SKM-1 treated with dmso at 0.1 percent for 144 hours (cell line): Measurements from ENCODE around the gene AAGAB.
A peak's percentile ranks its signal among the peaks of the same experiment; 100 is the strongest.
"Not testable (repeated sequence)": the region's sequence is repeated elsewhere in the genome, so short reads cannot be mapped to it uniquely, and the experiment has no call there.

ENCODE experiments used
- DNase-seq: peaks from one replicate; lab custom pipeline; 2025; ENCODE audit not compliant: unreplicated experiment; lab: John Stamatoyannopoulos, UW

The AAGAB gene

DNA sequence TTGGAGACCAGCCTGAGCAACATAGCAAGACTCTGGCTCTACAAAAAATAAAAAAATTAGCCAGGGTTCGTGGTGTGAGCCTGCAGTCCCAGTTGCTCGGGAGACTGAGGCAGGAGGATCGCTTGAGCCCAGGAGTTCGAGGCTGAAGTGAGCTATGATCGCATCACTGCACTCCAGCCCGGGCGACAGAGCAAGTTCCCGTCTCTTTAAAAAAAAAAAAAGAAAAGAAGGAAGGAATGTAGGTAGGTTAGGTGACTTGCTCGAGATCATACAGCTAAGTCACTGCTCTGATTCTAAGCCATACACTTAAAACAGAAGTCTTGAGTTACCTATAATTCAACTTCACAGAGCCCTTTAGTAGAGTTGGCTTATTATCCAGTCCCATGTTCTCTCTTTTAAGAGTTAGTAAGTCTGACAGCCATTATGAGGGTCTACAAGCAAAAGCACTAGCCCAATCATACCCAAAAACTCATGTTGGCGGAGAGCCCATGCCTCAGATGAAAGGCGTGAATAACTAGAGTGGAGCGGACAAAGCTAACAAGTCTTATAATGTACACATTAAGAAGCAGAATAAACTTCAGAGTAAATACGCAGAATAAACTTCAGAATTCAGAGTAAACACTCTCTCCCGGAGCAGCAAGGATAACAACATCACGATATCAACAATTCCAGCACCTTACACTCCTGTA, 768 bp downstream of the AAGAB start:
- DNase-seq: no peak

DNA sequence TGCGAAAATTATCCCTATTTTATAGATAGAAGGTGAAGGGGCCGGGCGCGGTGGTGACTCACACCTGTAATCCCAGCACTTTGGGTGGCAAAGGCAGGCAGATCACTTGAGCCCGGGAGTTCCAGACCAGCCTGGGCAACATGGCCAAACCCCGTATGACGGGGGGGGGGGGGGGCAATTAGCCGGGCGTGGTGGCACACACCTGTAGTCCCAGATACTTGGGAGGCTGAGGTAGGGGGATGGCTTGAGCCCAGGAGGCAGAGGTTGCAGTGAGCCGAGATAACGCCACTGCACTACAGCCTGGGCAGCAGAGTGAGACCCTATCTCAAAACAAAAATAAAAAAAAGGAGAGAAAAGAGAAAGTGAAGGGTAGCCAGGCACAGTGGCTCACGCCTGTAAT, 1.4 kb downstream of the AAGAB start:
- no peak for DNase-seq

DNA sequence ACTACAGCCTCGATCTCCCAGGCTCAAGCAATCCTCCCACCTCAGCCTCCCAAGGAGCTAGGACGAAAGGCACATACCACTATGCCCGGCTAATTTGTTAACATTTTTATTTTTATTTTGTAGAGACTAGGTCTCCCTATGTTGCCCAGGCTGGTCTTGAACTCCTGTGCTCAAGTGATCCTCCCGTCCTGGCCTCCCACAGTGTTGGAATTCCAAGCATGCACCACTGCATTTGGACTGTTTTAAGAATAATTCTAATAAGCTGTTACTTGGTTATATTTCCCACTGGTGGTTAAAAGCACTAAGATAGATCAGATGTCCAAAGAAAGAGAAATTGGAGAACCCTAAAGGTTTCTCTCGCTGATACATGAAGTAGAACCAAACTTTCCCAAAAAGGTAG, 3.1 kb downstream of the AAGAB start:
- DNase-seq: no peak

DNA sequence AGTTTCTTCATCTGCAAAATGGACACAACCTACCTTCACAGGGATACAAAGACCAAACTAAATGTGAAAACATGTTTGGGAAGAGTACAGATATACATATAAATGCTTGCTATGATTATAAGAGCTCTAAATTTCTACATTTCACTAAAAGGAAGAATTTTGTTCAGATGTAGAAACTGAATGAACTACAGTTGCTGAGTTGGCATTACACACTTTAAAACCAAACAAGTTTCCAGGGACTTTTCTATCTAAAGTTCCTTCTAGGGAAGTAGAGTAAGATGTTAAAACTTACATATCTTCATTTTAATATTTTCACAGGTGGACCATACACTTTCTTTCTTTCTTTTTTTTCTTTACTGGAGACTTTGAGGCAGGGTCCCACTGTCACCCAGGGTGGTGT, 4.6 kb downstream of the AAGAB start:
- DNase-seq: no peak

DNA sequence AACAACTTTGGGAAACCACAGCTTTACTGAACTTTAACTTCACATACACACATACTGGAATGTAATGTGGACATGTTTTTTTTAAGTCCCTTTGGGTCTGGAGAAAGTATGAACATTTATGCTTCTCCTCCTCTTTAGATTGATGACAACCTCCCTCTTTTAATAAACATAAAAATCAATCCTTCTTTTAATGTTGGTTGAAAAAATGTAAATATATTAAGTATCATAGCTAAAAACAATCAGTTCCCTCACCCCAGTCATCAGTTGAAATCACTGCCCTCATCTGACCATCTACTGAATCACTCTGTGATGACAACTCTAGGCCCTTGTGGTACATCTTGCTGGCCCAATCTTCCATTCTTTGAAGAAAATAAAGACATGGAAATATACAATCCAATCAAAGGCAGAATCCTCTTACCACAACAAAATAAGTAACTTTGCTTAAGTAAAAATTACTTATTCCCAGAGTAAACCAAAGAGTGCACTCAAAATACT, 6.4 kb downstream of the AAGAB start:
- DNase-seq: no peak

DNA sequence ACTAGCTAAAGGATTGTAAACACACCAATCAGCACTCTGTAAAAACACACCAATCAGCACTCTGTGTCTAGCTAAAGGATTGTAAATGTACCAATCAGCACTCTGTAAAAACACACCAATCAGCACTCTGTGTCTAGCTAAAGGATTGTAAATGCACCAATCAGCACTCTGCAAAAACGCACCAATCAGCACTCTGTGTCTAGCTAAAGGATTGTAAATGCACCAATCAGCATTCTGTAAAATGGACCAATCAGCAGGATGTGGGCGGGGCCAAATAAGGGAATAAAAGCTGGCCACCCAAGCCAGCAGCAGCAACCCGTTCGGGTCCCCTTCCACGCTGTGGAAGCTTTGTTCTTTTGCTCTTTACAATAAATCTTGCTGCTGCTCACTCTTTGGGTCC, 7.9 kb downstream of the AAGAB start:
- not testable (repeated sequence) for DNase-seq

DNA sequence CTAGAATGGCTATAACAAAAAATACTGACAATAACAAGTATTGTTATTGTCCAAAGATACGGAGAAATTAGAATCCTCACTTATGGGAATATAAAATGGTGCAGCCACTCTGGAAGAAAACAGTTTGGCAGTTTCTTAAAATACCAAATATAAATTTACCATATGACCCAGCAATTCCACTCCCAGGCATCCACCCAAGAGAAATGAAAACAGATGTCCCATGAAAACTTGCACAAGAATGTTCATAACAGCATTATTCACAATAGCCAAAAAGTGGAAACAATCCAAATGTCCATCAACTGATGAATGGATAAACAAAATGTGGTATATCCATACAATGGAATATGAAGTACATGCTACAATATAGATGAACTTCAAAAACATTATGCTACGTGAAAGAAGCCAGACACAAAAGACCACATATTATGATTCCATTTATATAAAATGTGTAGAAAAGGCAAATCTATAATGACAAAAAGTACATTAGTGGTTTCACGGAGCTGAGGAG, 9.4 kb downstream of the AAGAB start:
- no peak for DNase-seq

DNA sequence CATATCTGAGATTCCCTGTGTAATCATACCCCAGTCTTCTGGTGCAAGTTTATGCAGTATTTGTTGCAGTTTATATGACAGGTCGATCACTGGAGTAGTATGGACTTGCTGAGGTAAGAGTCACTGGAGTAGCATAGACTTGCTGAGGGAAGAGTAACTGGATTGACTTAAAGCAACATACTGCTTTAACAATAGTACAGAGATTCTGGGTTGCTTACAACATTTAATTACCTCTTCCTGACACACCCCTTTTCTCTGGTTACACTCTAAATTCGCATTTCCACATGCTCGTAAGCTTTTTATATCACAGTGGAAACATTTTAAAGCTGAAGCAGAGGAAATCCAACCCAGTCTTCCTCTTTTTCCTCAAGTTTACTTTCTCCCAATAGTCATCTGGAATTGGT, 11.8 kb downstream of the AAGAB start:
- peak; percentile 51 for DNase-seq

DNA sequence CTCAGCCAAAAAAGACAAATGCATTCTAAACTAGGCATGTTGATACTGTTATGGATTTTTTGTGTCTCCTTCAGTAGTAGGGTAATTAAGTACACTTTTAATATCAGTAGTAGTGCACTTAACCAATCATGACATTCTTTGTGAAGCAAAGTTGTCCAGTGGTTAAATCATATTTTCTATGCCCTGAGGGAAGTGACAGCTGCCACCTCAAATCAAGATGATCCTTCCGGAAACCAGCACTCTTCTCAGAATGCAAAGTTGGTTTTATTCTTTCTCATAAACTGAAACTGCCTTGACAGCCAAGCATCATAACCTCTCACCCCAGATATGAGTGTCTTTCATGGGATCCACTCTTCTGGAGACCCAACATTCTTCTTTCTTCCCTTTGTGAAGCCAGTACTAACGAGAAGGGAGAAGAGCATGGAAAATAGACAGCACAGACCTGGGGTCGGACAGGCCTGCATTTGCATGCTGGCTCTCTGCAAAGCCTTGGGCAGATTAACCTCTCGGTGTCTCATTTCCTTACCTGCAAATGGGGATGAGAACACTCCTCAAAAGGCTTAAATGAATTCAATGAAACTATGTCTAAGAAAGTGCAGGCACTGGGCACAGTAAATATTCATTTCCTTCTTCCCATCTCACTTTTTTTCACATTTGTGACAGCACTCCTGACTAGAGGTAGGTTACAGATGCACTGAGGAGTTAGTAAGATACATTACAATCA, 13.2 kb downstream of the AAGAB start:
- no peak for DNase-seq

DNA sequence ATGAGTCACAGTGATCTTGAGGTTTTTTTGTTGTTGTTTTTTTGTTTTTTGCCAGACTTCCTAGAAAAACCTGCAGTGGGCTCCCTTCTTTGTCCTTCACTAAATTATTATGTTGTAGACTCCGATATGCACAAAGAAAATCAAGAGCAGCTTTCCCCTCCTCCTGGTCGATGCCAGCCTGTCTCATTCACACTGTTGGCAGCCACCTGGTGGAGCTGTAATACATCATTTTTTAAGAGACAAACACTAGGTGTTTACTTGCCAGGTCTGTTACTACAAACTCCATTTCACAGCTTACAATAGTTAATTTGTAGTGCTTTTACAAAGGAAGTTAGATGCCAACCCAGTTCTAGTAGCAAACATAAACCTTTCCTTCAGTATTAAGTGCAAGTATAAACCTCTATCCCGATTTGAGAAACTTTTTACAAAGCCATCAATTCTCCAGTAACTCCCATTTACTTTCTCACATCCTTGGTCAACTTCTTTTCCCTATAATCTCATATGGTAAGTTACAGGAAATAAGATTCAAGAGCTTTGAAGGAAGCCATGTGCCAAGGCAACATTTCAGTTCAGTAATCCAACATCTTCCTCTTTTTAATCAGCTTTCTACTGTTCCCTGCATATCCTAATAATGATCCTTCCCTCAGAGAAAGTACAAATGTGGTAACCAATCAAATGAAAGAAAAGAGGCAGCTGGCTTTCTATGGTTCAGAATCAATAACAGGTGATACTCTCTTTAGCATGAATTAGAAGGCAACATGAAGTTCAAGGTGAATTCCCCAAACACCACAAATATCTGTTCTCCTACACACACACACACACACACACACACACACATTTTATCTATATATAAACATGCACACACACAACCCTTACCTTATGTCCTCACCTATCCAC, 14.0 kb downstream of the AAGAB start:
- peak; percentile 8 for DNase-seq

DNA sequence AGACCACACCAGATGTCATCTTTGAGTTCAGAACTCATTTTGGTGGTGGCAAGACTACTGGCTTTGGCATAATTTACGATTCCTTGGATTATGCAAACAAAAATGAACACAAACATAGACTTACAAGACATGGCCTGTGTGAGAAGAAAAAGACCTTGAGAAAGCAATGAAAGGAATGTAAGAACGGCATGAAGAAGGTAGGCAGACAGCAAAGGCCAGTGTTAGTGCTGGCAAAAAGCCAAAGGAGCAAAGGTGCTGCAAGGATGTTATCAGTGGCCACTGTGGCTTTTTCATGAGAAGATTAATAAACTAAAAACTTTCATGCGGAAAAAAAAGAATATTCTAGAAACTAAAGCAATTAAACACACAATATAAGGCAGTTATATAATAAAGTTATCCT, 21.9 kb downstream of the AAGAB start:
- no peak for DNase-seq

DNA sequence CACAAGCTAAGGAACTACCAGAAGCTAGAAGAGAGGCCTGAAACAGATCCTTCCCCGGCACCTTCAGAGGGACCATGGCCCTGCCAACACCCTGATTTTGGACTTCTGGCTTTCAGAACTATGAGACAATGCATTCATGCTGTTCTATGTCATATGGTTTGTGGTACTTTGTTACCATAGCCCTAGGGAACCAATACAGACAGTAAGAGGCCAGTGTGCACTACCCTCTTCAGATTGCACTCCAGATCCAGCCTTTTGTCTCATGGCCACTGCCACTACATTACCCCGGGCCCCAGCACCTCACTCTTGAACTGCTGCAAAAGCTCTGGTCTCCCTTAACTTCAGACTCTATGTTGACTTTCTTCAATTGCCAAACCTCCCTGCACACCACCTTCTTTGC, 24.0 kb downstream of the AAGAB start:
- no peak for DNase-seq

DNA sequence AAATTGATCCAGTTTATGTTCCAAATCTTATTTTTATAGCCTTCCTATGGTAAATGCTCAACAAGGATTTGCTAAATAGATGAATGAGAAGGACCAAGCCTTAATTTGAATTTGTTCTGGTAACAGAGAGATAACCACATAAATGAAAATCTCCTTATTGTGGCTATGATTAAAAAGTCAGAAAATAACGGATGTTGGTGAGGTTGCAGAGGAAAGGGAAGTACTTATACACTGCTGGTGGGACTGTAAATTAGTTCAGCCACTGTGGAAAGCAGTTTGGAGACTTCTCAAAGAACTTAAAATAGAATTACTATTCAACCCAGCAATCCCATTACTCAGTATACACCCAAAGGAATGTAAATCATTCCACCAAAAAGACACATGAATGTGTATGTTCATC, 26.2 kb downstream of the AAGAB start:
- no peak for DNase-seq

DNA sequence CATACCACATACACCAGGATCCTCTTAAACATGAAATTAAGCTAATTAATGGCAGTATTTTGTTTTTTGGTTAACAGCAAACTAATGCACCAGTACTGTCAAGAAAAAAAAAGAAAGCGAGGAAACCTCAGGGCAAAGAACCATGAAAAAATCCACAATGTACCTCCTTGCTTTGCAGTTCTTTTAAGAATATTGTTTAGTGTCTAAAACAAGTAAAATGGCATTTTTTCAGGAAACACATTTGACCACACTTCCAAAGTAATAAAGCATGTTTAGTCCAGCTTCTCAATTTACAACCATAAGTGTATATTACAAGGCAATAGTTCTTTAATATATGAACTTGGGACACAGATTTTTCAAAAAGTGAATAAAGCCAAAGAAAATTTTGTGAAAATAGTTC, 26.6 kb downstream of the AAGAB start:
- no peak for DNase-seq

DNA sequence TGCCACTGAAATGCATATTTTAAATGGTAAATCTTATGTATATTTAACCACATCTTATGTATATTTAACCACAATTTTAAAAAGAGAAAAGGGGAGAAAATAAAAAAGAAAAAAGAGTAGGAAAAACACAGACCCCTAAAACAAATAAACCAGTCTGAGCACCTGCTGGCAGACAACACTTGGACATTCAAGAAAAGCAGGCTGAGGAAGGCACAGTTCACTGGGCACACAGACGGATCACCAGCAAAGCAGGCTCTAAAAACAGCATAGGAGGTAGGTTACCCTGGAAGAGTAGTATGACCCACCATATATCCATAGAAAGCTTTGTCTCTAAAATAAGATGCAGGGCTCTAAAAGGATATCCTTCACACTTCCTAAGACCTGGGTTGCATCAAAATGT, 27.0 kb downstream of the AAGAB start:
- DNase-seq: no peak

DNA sequence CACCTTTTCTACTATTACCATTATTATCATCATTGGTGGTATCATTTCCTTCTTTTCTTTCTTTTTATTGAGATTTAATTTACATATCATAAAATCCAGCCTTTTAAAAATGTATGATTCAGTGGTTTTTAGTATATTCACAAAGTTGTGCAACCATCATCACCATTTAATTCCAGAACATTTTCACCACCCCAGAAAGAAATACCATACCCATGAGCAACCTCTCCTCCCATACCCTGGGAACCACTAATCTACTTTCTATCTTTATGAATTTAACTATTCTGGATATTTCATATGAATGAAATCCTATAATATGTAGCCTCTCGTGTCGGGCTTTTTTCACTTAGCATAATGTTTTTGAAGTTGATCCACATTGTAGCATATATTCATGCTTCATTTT, 29.1 kb downstream of the AAGAB start:
- DNase-seq: no peak

DNA sequence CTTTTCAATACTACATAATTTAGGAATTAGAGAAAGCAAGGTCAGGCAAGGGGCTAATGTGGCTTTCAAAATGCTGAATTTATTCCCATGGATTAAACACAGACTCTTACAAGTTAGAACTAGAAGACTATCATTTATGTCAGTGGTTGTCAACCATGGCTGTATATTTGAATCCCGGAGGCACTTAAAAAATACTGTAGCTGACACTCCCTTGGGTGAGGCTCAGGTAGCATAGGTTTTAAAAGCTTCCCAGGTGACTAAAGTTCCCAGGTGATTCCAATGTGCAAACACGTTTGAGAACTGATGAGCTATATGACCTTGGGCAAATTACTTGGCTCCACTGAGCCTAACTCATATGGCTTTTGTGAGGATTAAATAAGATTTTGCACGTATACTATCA, 29.6 kb downstream of the AAGAB start:
- DNase-seq: no peak

DNA sequence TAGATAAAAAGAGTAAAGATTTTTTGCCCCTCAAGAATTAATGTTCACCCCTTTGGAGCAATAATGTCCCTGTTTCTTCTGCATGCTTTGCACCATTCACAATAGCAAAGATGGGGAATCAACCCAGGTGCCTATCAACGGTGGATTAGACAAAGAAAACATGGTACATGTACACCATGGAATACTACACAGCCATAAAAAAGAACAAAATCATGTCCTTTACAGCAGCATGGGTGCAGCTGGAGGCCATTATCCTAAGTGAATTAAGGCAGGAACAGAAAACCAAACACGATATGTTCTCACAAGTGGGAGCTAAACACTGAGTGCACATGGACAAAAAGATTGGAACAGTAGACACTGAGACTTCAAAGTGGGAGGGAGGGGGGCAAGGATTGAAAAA, 35.2 kb downstream of the AAGAB start:
- no peak for DNase-seq

DNA sequence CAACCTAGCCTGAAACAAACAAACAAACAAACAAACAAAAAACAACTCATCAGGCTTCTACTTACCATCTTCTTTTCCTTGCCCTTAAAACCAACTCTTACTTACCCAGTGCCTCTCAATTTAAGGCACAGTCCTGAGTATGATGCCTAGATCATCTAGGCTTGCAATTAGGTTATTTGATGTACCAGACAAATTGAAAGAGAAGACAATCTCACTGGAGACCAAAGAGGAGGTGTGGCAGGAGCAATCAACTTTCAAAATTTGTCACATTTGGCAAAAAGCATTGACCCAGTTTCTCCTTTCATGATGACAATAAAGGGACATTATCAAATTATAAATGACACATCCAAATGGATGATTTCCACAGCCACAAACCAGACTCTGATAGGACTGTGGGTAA, 36.0 kb downstream of the AAGAB start:
- DNase-seq: no peak

DNA sequence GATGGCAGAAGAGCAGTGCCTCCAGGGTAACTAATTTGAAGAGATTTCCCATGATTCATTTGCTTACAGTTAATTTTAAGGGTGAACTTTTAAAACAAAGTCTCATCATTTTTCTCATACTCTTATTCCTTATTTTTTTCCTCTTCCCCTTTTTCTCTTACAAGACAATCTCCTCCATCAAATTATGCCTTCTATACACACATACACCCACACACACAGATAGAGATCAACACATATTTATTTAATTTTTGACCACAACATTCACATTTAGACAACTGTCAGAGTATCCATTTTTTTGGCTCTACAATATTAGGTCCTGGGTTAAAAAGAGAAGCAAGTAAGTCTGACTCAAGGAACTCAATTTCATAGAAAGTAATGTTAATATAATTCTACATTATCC, 37.6 kb downstream of the AAGAB start:
- DNase-seq: no peak

DNA sequence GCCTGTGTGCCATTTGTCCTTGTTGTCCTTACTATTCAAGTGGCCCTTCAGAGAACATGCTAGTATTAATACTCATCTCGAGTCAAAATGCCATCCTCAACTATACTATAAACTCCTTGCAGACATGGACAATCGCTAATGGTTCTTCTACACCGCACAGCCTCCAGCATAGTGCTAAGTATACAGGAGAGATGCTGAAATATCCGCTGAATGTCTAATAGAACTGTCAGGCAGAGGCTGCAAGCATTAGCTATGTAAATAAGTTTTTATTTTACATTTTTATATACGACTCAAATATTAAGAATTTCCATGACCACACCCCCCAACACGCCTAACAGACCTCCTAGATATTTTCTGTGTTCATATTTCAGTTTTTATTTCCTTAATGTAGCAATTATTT, 39.4 kb downstream of the AAGAB start:
- no peak for DNase-seq
